H1 (cell line): Measurements from ENCODE around the gene FAM53B. TPM values are rescaled to one million over a fixed set of nuclear protein-coding genes. Genes with fewer than 3 reads are reported as not detected.

Experiments
- CTCF ChIA-PET: fragments of 300-600 bp; sonication (Branson Sonifier 250); formaldehyde crosslinking; loops from one replicate; lab custom pipeline; 2021; ENCODE audit not compliant: partially characterized antibody; lab: Charles Lee
- POLR2A ChIA-PET: fragments of 300-600 bp; sonication (Branson Sonifier 250); formaldehyde crosslinking; loops from one replicate; lab custom pipeline; 2021; ENCODE audit warnings: inconsistent platforms; ENCODE audit not compliant: partially characterized antibody; lab: Charles Lee
- DNase-seq, 2 experiments: peaks; one replicate each; pipeline versions ENCODE4 v3.0.0 to v3.0.0-alpha.2; 2010 to 2022; ENCODE audit warnings: low spot score in 2 of 2, low read depth in 1 of 2, mixed read lengths in 1 of 2
- FAIRE-seq: peaks from 2 replicates; lab custom pipeline; 2011; peaks lifted over from hg19 to GRCh38; lab: Jason Lieb, UNC
- H2AFZ ChIP-seq: 2 replicates; pipeline ENCODE4 v1.8.1; 2012; ENCODE audit warnings: low read length, inconsistent platforms
- H2AK5ac ChIP-seq: 2 replicates; pipeline ENCODE4 v1.6.1; 2013; ENCODE audit warnings: low read depth, low read length
- H2BK120ac ChIP-seq: replicated peaks from 2 replicates; pipeline ENCODE3; 2013; ENCODE audit warnings: low read depth, low read length, inconsistent platforms
- H2BK12ac ChIP-seq: 2 replicates; pipeline ENCODE4 v1.6.1; 2013; ENCODE audit warnings: low read depth, low read length
- H2BK15ac ChIP-seq: 2 replicates; pipeline ENCODE4 v1.6.1; 2013; ENCODE audit warnings: low read length
- H2BK20ac ChIP-seq: 2 replicates; pipeline ENCODE4 v1.6.1; 2013; ENCODE audit warnings: low read length
- H2BK5ac ChIP-seq: 2 replicates; pipeline ENCODE4 v1.6.1; 2013; ENCODE audit warnings: low read depth, low read length
- H3K14ac ChIP-seq: 2 replicates; pipeline ENCODE4 v1.6.1; 2013; ENCODE audit warnings: inconsistent platforms; ENCODE audit not compliant: insufficient read length
- H3K18ac ChIP-seq: 2 replicates; pipeline ENCODE4 v1.6.1; 2013; ENCODE audit warnings: low read length; ENCODE audit errors: extremely low read depth
- H3K23ac ChIP-seq: 2 replicates; pipeline ENCODE4 v1.6.1; 2013; ENCODE audit warnings: inconsistent platforms; ENCODE audit not compliant: insufficient read length
- H3K23me2 ChIP-seq: 2 replicates; pipeline ENCODE4 v1.6.1; 2013; ENCODE audit warnings: low read depth, low read length
- H3K27ac ChIP-seq: 2 replicates; pipeline ENCODE4 v1.6.1; 2011; ENCODE audit warnings: low read depth, low read length, inconsistent platforms
- H3K27me3 ChIP-seq, 4 experiments: replicated peaks in 1 of 4; 1 replicate in 1 of 4; 2 replicates in 3 of 4; pipeline versions ENCODE4 v1.6.1 to v1.8.1; 2011 to 2013; ENCODE audit warnings: low read length in 3 of 4, mild to moderate bottlenecking in 3 of 4, inconsistent platforms in 2 of 4, mixed read lengths in 2 of 4, moderate library complexity in 1 of 4; ENCODE audit not compliant: control insufficient read depth in 3 of 4, insufficient read depth in 3 of 4; ENCODE audit errors: extremely low read depth in 1 of 4
- H3K36me3 ChIP-seq, 4 experiments: 2 replicates each; pipeline versions ENCODE4 v1.6.1 to v1.8.1; 2011 to 2013; ENCODE audit warnings: mild to moderate bottlenecking in 4 of 4, low read length in 3 of 4, moderate library complexity in 2 of 4, control low read depth in 1 of 4, inconsistent platforms in 1 of 4; ENCODE audit not compliant: insufficient read depth in 4 of 4, control insufficient read depth in 2 of 4
- H3K4ac ChIP-seq: replicated peaks from 2 replicates; pipeline ENCODE3; 2013; ENCODE audit warnings: low read length, low read depth, mixed read lengths, inconsistent platforms; ENCODE audit not compliant: insufficient read length
- H3K4me1 ChIP-seq, 4 experiments: replicated peaks in 1 of 4; 1 replicate in 1 of 4; 2 replicates in 3 of 4; pipeline versions ENCODE4 v1.6.1 to v1.8.1; 2011 to 2013; ENCODE audit warnings: low read length in 3 of 4, inconsistent platforms in 2 of 4, mixed read lengths in 1 of 4; ENCODE audit not compliant: insufficient read depth in 4 of 4, control insufficient read depth in 3 of 4
- H3K4me2 ChIP-seq, 2 experiments: 2 replicates each; pipeline versions ENCODE4 v1.6.1 to v1.8.1; 2011 to 2013; ENCODE audit warnings: low read depth in 2 of 2, low read length in 2 of 2, control low read depth in 1 of 2, inconsistent platforms in 1 of 2, mild to moderate bottlenecking in 1 of 2; ENCODE audit not compliant: insufficient read depth in 1 of 2
- H3K4me3 ChIP-seq, 4 experiments: fragments of 200-600, 300-600 bp in 1 of 4; sonication (generic), shearing (Covaris generic), sonication (Bioruptor Twin) in 1 of 4; 2 replicates each; pipeline versions ENCODE4 v1.5.1 to v1.8.1; 2011 to 2016; ENCODE audit warnings: low read length in 4 of 4, low read depth in 3 of 4, control low read depth in 2 of 4, inconsistent platforms in 2 of 4, mild to moderate bottlenecking in 2 of 4, mixed read lengths in 1 of 4, moderate library complexity in 1 of 4; ENCODE audit not compliant: insufficient read depth in 2 of 4; ENCODE audit errors: extremely low read depth in 1 of 4
- H3K56ac ChIP-seq: replicated peaks from 2 replicates; pipeline ENCODE3; 2013; ENCODE audit warnings: low read depth, mild to moderate bottlenecking, mixed read lengths, low read length, inconsistent platforms; ENCODE audit not compliant: insufficient read length
- H3K79me1 ChIP-seq: 2 replicates; pipeline ENCODE4 v1.6.1; 2013; ENCODE audit warnings: low read depth, low read length, control low read depth
- H3K79me2 ChIP-seq, 2 experiments: 2 replicates each; pipeline versions ENCODE4 v1.6.1 to v1.8.1; 2012 to 2013; ENCODE audit warnings: low read length in 2 of 2, mild to moderate bottlenecking in 2 of 2, inconsistent platforms in 1 of 2; ENCODE audit not compliant: insufficient read depth in 2 of 2, control insufficient read depth in 1 of 2
- H3K9ac ChIP-seq, 4 experiments: replicated peaks in 1 of 4; 1 replicate in 1 of 4; 2 replicates in 3 of 4; pipeline versions ENCODE4 v1.6.1 to v1.8.1; 2011 to 2013; ENCODE audit warnings: low read depth in 3 of 4, low read length in 3 of 4, control low read depth in 2 of 4, mild to moderate bottlenecking in 2 of 4, moderate library complexity in 2 of 4, inconsistent platforms in 1 of 4; ENCODE audit errors: extremely low read depth in 1 of 4
- H3K9me3 ChIP-seq, 2 experiments: 2 replicates each; pipeline versions ENCODE4 v1.6.1 to v1.8.1; 2012 to 2013; ENCODE audit warnings: mild to moderate bottlenecking in 2 of 2, moderate library complexity in 2 of 2, control low read depth in 1 of 2, inconsistent platforms in 1 of 2, low read depth in 1 of 2, low read length in 1 of 2, mixed read lengths in 1 of 2; ENCODE audit not compliant: insufficient read depth in 2 of 2
- H4K20me1 ChIP-seq, 2 experiments: replicated peaks in 1 of 2; 2 replicates each; pipeline versions ENCODE3 to v1.8.1; 2011 to 2013; ENCODE audit warnings: inconsistent platforms in 2 of 2, low read length in 2 of 2, mild to moderate bottlenecking in 1 of 2; ENCODE audit not compliant: insufficient read depth in 2 of 2, control insufficient read depth in 1 of 2
- H4K5ac ChIP-seq: 2 replicates; pipeline ENCODE4 v1.6.1; 2013; ENCODE audit warnings: low read length, low read depth, mixed read lengths, inconsistent platforms; ENCODE audit not compliant: insufficient read length
- H4K8ac ChIP-seq: 2 replicates; pipeline ENCODE4 v1.8.0; 2013; ENCODE audit warnings: mild to moderate bottlenecking, moderate library complexity, low read length, inconsistent platforms; ENCODE audit not compliant: insufficient read depth; ENCODE audit errors: extremely low read depth
- H4K91ac ChIP-seq: replicated peaks from 2 replicates; pipeline ENCODE3; 2013; ENCODE audit warnings: low read length, mixed read lengths, inconsistent platforms; ENCODE audit not compliant: insufficient read length
- EP300 ChIP-seq, 2 experiments: IDR thresholded peaks; 1 replicate in 1 of 2; 2 replicates in 1 of 2; pipeline ENCODE4 v1.6.1; 2011 to 2012; ENCODE audit warnings: low read depth in 2 of 2, low read length in 2 of 2, mild to moderate bottlenecking in 2 of 2, borderline replicate concordance in 1 of 2, inconsistent platforms in 1 of 2, moderate library complexity in 1 of 2
- EZH2 ChIP-seq: fragments of 200-600 bp; sonication (generic); IDR thresholded peaks from 2 replicates; pipeline ENCODE4 v1.7.1; 2012; ENCODE audit warnings: low read depth, mild to moderate bottlenecking, moderate library complexity, low read length, inconsistent platforms; ENCODE audit not compliant: severe bottlenecking
- GTF2F1 ChIP-seq: IDR thresholded peaks from 2 replicates; pipeline ENCODE4 v1.6.1; 2012; ENCODE audit warnings: low read depth, low read length, improper control_type of control experiment, borderline replicate concordance
- KDM1A ChIP-seq: fragments of 200-600, 300-600 bp; sonication (generic); IDR thresholded peaks from 2 replicates; pipeline ENCODE4 v1.7.1; 2016; ENCODE audit warnings: mild to moderate bottlenecking, low read length, borderline replicate concordance
- NRF1 ChIP-seq: IDR thresholded peaks from 2 replicates; pipeline ENCODE4 v1.6.1; 2011; ENCODE audit warnings: mild to moderate bottlenecking, low read depth, low read length, improper control_type of control experiment
- RFX5 ChIP-seq: IDR thresholded peaks from 2 replicates; pipeline ENCODE4 v1.6.1; 2011; ENCODE audit warnings: low read depth, low read length, improper control_type of control experiment, borderline replicate concordance
- RNF2 ChIP-seq: fragments of 200-900, 300-1000 bp; sonication (generic); IDR thresholded peaks from 2 replicates; pipeline ENCODE4 v1.7.1; 2016; ENCODE audit warnings: borderline replicate concordance, low read depth, mild to moderate bottlenecking, antibody characterized with exemption, low read length; ENCODE audit not compliant: poor library complexity, severe bottlenecking; ENCODE audit errors: missing control alignments
- SIN3A ChIP-seq, 2 experiments: IDR thresholded peaks in 1 of 2; conservative IDR thresholded peaks in 1 of 2; 2 replicates each; pipeline ENCODE4 v1.6.1; 2011 to 2012; ENCODE audit warnings: low read length in 2 of 2, improper control_type of control experiment in 1 of 2, low read depth in 1 of 2, mild to moderate bottlenecking in 1 of 2
- SIX5 ChIP-seq: IDR thresholded peaks from 2 replicates; pipeline ENCODE4 v1.6.1; 2011; ENCODE audit warnings: mild to moderate bottlenecking, low read depth, low read length
- TAF1 ChIP-seq: IDR thresholded peaks from 2 replicates; pipeline ENCODE4 v1.6.1; 2011; ENCODE audit warnings: mild to moderate bottlenecking, low read depth, low read length
- ZNF274 ChIP-seq: IDR thresholded peaks from 2 replicates; pipeline ENCODE4 v1.7.0; 2012; ENCODE audit warnings: low read length, borderline replicate concordance; ENCODE audit errors: extremely low read depth
- WGBS, 2 experiments: shearing (Covaris generic) in 1 of 2; methylation state at CpG; one replicate each; pipeline versions ENCODE4 v1.1.6 to v1.1.7; 2013 to 2015; ENCODE audit warnings: low lambda C conversion rate in 2 of 2, mixed read lengths in 2 of 2, inconsistent platforms in 1 of 2, low coverage in 1 of 2, missing lambda C conversion rate in 1 of 2; ENCODE audit not compliant: insufficient replicate concordance in 2 of 2, insufficient coverage in 1 of 2, insufficient read length in 1 of 2; ENCODE audit errors: extremely low coverage in 1 of 2, missing lambda C conversion rate in 1 of 2; 5-methylcytosine and 5-hydroxymethylcytosine counted together
- polyA plus RNA-seq, 7 experiments: library from polyadenylated mRNA; depleted of rRNA in 3 of 7; stranded (reverse) in 5 of 7; unstranded in 2 of 7; fragments of >200 nt in 5 of 7; fragments of 200-250 nt in 2 of 7; gene quantifications; 1 replicate in 5 of 7; 2 replicates in 1 of 7; 4 replicates in 1 of 7; pipeline versions ENCODE4 v1.2.1 to v1.2.3, GENCODE V29; 2011 to 2013; ENCODE audit warnings: missing spikeins in 2 of 7, mixed read lengths in 2 of 7
- total RNA-seq: library from RNA; stranded (reverse); fragmentation: NEBNext Ultra II Directional; extraction: Animal tissue kit (Norgen Biotek cat#: 25700); gene quantifications from 2 replicates; pipeline ENCODE4 v1.2.1, GENCODE V29; 2021

The FAM53B gene
- total and polyA plus RNA-seq, 2 of the 8 experiments (the other 6 are each of a cell fraction or from before 2014, with no cell fraction given) = 5.3 to 14.4 TPM

- H3K4me1 ChIP-seq = peaks cover 0 to 8% (median 2%) of the 10 kb centered on the region in 4 experiments; a peak in 4 of 7 replicates
- no peak overlapping the region for H4K91ac ChIP-seq
- no peak overlapping the region for H3K18ac ChIP-seq
- no peak overlapping the region for H3K27ac ChIP-seq
- H3K23me2 ChIP-seq = no peaks in the 10 kb centered on the region
- H3K4me3 ChIP-seq = no peak overlapping the region
- H3K27me3 ChIP-seq = no peaks in the 10 kb centered on the region
- FAIRE-seq = no peak
- no peak overlapping the region for H2BK15ac ChIP-seq
- no peak overlapping the region for H3K9ac ChIP-seq
- DNase-seq = no peak
- H2BK20ac ChIP-seq = no peak overlapping the region
- no peaks in the 10 kb centered on the region for H3K36me3 ChIP-seq
- H3K4me2 ChIP-seq = no peak overlapping the region
- no peak overlapping the region for H4K5ac ChIP-seq
- H3K56ac ChIP-seq = no peak overlapping the region
- no peak overlapping the region for H3K23ac ChIP-seq
- no peak overlapping the region for H2AK5ac ChIP-seq
- ChIA-PET CTCF (interaction anchor here (0.7 to 1.5 kb wide), 4 partner anchors 11 to 139 kb away, joined by 3 to 4 read pairs (median 4); no protein-coding TSS in a partner anchor), POLR2A (interaction anchor here (0.7 kb wide), 1 partner anchor 11 kb away, joined by 3 read pairs; no protein-coding TSS in a partner anchor)
- H3K79me2 ChIP-seq = no peaks in the 10 kb centered on the region
- H2BK120ac ChIP-seq = no peak overlapping the region
- no peak overlapping the region for H2BK5ac ChIP-seq
- H3K9me3 ChIP-seq = no peaks in the 10 kb centered on the region
- no peak overlapping the region for H3K14ac ChIP-seq
- peaks cover 9% of the 10 kb centered on the region for H3K79me1 ChIP-seq
- H4K8ac ChIP-seq = no peak overlapping the region
- no peak overlapping the region for H2BK12ac ChIP-seq
- no peak overlapping the region for H2AFZ ChIP-seq
- peaks cover 3 to 10% of the 10 kb centered on the region in 2 experiments for H4K20me1 ChIP-seq
- H3K4ac ChIP-seq = no peak overlapping the region
- 84% methylated on average over 20 of the region's 20 CpGs; no CpG with 5 or more reads in 1 of the 2 experiments for WGBS, 2 experiments
- TF ChIP-seq ZNF274 (no peak), EP300 (IDR thresholded peaks at IDR 0.05; ENCODE audit: borderline replicate concordance in 1 of 2, low read depth in 2 of 2, low read length in 2 of 2) (no peak), RNF2 (no peak), NRF1 (no peak), TAF1 (no peak), SIX5 (no peak), RFX5 (no peak), SIN3A (conservative IDR thresholded peaks at IDR 0.05 in 1 of 2, IDR thresholded peaks at IDR 0.05 in 1 of 2; ENCODE audit: low read depth in 1 of 2, low read length in 2 of 2) (no peak), GTF2F1 (no peak), KDM1A (no peak), EZH2 (no peak)
These were observed 74.9 kb downstream of the FAM53B start for GRCh38 chr10:124669141-124669823.
